HUES48 (cell line): Measurements from ENCODE around the gene RARB.

ENCODE experiments used
- H3K27ac ChIP-seq: one replicate; pipeline ENCODE4 v1.7.0; 2013; ENCODE audit warnings: low read depth, low read length, inconsistent platforms
- H3K27me3 ChIP-seq: 2 replicates; pipeline ENCODE4 v1.6.1; 2013; ENCODE audit warnings: mild to moderate bottlenecking, low read length; ENCODE audit not compliant: control insufficient read depth, insufficient read depth
- H3K36me3 ChIP-seq: 2 replicates; pipeline ENCODE4 v1.6.1; 2013; ENCODE audit warnings: low read length; ENCODE audit not compliant: control insufficient read depth, insufficient read depth
- H3K4me1 ChIP-seq: 2 replicates; pipeline ENCODE4 v1.6.1; 2013; ENCODE audit warnings: mild to moderate bottlenecking, low read length; ENCODE audit not compliant: control insufficient read depth, insufficient read depth
- H3K4me3 ChIP-seq: 2 replicates; pipeline ENCODE4 v1.5.1; 2013; ENCODE audit warnings: mild to moderate bottlenecking, low read depth, low read length
- H3K9ac ChIP-seq: 2 replicates; pipeline ENCODE4 v1.6.1; 2013; ENCODE audit warnings: mild to moderate bottlenecking, low read depth, low read length, moderate library complexity
- H3K9me3 ChIP-seq: 2 replicates; pipeline ENCODE4 v1.6.1; 2013; ENCODE audit warnings: low read length; ENCODE audit not compliant: control insufficient read depth, insufficient read depth

Gene RARB

GRCh38 chr3:25532431-25533162, 104.5 kb downstream of the RARB start:
- H3K27ac ChIP-seq: no peak overlapping the region
- no peaks in the 10 kb centered on the region for H3K4me1 ChIP-seq
- no peaks in the 10 kb centered on the region for H3K27me3 ChIP-seq
- H3K9ac ChIP-seq: no peak overlapping the region
- no peak overlapping the region for H3K4me3 ChIP-seq
- H3K36me3 ChIP-seq: no peaks in the 10 kb centered on the region
- H3K9me3 ChIP-seq: peaks cover 3% of the 10 kb centered on the region; the same call in 1 of the 2 replicates

- no peaks in the 10 kb centered on the region for H3K36me3 ChIP-seq
Observed at GRCh38 chr3:25533399-25533798, 105.3 kb downstream of the RARB start.

GRCh38 chr3:25534007-25534406, 105.9 kb downstream of the RARB start:
- Histone ChIP-seq H3K9ac (no peak overlapping the region), H3K9me3 (peaks cover 3% of the 10 kb centered on the region; the same call in 1 of the 2 replicates), H3K4me3 (no peak overlapping the region), H3K27me3 (no peaks in the 10 kb centered on the region), H3K27ac (no peak overlapping the region), H3K36me3 (no peaks in the 10 kb centered on the region), H3K4me1 (no peaks in the 10 kb centered on the region)

More at GRCh38 chr3:25533399-25533798, 105.3 kb downstream of the RARB start:
- H3K9me3 ChIP-seq: peaks cover 3% of the 10 kb centered on the region; the same call in 1 of the 2 replicates
- H3K27me3 ChIP-seq: no peaks in the 10 kb centered on the region
- H3K27ac ChIP-seq: no peak overlapping the region
- H3K4me3 ChIP-seq: no peak overlapping the region
- H3K4me1 ChIP-seq: no peaks in the 10 kb centered on the region
- no peak overlapping the region for H3K9ac ChIP-seq

GRCh38 chr3:25536521-25537391, 108.7 kb downstream of the RARB start:
- H3K27me3 ChIP-seq: no peaks in the 10 kb centered on the region
- no peak overlapping the region for H3K4me3 ChIP-seq

GRCh38 chr3:25537516-25537915, 109.5 kb downstream of the RARB start:
- Histone ChIP-seq H3K27ac (no peak overlapping the region), H3K36me3 (no peaks in the 10 kb centered on the region), H3K27me3 (no peaks in the 10 kb centered on the region), H3K9me3 (peaks cover 2% of the 10 kb centered on the region; the same call in 1 of the 2 replicates), H3K4me3 (no peak overlapping the region), H3K4me1 (no peaks in the 10 kb centered on the region), H3K9ac (no peak overlapping the region)

More at GRCh38 chr3:25536521-25537391, 108.7 kb downstream of the RARB start:
- Histone ChIP-seq H3K9me3 (peaks cover 3% of the 10 kb centered on the region; the same call in 1 of the 2 replicates), H3K4me1 (no peaks in the 10 kb centered on the region), H3K27ac (no peak overlapping the region), H3K36me3 (no peaks in the 10 kb centered on the region), H3K9ac (no peak overlapping the region)

GRCh38 chr3:25540273-25540672, 112.2 kb downstream of the RARB start:
- H3K9ac ChIP-seq: no peak overlapping the region
- H3K27me3 ChIP-seq: no peaks in the 10 kb centered on the region
- no peak overlapping the region for H3K4me3 ChIP-seq
- no peak overlapping the region for H3K27ac ChIP-seq
- H3K36me3 ChIP-seq: no peaks in the 10 kb centered on the region
- no peaks in the 10 kb centered on the region for H3K9me3 ChIP-seq
- no peaks in the 10 kb centered on the region for H3K4me1 ChIP-seq

GRCh38 chr3:25542492-25543039, 114.5 kb downstream of the RARB start:
- H3K4me1 ChIP-seq: no peaks in the 10 kb centered on the region
- no peak overlapping the region for H3K27ac ChIP-seq
- no peaks in the 10 kb centered on the region for H3K27me3 ChIP-seq
- H3K9me3 ChIP-seq: no peaks in the 10 kb centered on the region
- no peak overlapping the region for H3K9ac ChIP-seq
- H3K4me3 ChIP-seq: no peak overlapping the region
- H3K36me3 ChIP-seq: no peaks in the 10 kb centered on the region

GRCh38 chr3:25547103-25547502, 119.0 kb downstream of the RARB start:
- Histone ChIP-seq H3K27ac (no peak overlapping the region), H3K9me3 (no peaks in the 10 kb centered on the region), H3K27me3 (no peaks in the 10 kb centered on the region), H3K36me3 (no peaks in the 10 kb centered on the region), H3K9ac (no peak overlapping the region), H3K4me3 (no peak overlapping the region), H3K4me1 (no peaks in the 10 kb centered on the region)

GRCh38 chr3:25547943-25548674, 120.0 kb downstream of the RARB start:
- Histone ChIP-seq H3K9me3 (no peaks in the 10 kb centered on the region), H3K27me3 (no peaks in the 10 kb centered on the region), H3K27ac (no peak overlapping the region), H3K4me3 (no peak overlapping the region), H3K36me3 (no peaks in the 10 kb centered on the region), H3K4me1 (no peaks in the 10 kb centered on the region), H3K9ac (no peak overlapping the region)

GRCh38 chr3:25548836-25549235, 120.8 kb downstream of the RARB start:
- H3K27ac ChIP-seq: no peak overlapping the region
- H3K27me3 ChIP-seq: no peaks in the 10 kb centered on the region
- no peaks in the 10 kb centered on the region for H3K36me3 ChIP-seq
- H3K4me1 ChIP-seq: no peaks in the 10 kb centered on the region
- H3K9me3 ChIP-seq: no peaks in the 10 kb centered on the region
- no peak overlapping the region for H3K9ac ChIP-seq
- no peak overlapping the region for H3K4me3 ChIP-seq
